GM12874 (cell line): ENCODE data around the gene MED6.

Experiments used
- TF ChIP-seq, protein P1 (sequence below): IDR thresholded peaks from 2 replicates; pipeline ENCODE4 v1.5.1; 2011; ENCODE audit warnings: low read depth, mild to moderate bottlenecking, control low read depth, low read length, moderate library complexity; ENCODE audit not compliant: insufficient read depth

MED6 gene, protein sequence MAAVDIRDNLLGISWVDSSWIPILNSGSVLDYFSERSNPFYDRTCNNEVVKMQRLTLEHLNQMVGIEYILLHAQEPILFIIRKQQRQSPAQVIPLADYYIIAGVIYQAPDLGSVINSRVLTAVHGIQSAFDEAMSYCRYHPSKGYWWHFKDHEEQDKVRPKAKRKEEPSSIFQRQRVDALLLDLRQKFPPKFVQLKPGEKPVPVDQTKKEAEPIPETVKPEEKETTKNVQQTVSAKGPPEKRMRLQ

DNA sequence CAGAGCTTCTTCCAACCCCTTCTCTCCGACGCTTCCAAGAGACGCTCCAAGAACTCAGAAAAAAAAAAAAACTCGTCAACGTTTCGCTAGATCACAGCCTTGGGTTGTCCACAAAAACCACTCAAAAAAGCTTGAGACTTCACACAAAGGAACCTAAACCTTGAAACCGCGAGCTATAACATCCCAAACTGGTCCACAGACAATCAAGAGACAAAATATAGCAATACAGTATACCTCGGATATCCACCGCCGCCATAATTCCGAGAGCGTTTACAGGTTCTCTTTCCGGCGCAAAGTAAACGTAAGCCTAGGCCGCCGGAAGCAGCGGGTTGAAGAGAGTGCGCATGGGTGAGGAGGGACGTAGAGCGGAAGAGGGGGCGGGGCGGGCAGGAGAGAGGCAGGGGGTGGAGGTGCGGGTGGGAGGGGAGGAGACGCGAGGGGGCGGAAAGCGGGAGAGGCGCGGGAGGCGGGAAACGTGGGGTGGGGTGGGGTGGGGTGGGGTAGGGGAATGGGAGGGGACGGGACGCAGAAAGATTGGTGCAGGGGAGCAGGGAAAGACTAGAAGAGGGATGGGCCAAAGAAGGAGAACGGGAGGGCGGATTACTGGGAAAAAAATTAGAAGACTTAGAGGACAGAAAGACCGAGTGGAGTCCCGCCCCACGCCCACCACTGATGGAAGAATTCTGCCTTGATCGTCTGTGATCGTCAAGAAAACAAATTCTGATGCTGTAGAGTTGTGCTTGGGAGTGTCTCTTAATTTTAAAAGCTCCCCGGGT is at the start of gene MED6:
MED6 (minus strand) TSS at position 274 of the 776 bp plus-strand sequence; CDS start at position 256, 18 bp downstream.
- TF ChIP-seq, protein P1, sequence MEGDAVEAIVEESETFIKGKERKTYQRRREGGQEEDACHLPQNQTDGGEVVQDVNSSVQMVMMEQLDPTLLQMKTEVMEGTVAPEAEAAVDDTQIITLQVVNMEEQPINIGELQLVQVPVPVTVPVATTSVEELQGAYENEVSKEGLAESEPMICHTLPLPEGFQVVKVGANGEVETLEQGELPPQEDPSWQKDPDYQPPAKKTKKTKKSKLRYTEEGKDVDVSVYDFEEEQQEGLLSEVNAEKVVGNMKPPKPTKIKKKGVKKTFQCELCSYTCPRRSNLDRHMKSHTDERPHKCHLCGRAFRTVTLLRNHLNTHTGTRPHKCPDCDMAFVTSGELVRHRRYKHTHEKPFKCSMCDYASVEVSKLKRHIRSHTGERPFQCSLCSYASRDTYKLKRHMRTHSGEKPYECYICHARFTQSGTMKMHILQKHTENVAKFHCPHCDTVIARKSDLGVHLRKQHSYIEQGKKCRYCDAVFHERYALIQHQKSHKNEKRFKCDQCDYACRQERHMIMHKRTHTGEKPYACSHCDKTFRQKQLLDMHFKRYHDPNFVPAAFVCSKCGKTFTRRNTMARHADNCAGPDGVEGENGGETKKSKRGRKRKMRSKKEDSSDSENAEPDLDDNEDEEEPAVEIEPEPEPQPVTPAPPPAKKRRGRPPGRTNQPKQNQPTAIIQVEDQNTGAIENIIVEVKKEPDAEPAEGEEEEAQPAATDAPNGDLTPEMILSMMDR: no peak

DNA sequence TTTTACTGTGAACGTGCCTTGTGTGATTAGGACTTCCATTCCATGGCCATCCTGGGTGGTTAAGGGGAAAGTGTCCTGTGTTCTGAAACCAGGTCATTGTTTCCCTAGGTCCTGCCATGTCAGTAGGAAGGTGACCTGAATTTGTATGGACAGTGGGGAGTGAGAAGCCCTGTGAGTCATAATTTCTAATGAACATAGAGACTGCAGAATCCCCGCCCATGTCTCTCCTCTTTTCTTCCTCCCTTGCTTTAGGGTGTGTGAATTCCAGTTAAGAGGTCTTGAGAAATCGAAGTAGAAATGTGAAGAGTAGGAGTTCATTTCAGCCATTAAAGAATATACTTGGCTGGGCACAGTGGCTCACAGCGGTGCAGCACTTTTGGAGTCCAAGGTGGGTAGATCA is 49.3 kb upstream of the MED6 start:
- TF ChIP-seq, protein P1: no peak

DNA sequence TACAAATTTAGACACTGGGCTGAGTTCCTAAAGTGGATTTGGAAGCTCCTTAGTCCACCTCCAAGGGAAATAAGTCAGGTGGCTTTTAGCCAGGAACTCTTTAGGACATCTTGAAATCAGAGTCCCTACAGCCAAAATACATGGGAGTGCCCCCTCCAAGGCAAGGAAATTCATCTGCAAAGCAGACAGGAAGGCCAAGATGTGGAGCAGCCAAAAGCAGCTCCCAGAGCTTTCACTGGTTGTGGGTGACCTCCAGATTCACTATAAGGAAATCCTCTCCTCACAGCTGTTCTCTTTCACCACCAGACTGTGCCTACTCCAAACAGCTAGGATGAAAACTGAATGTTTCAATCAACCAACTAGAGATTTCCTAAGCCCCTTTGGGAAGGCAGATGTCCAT is 47.9 kb upstream of the MED6 start:
- TF ChIP-seq, protein P1: no peak

DNA sequence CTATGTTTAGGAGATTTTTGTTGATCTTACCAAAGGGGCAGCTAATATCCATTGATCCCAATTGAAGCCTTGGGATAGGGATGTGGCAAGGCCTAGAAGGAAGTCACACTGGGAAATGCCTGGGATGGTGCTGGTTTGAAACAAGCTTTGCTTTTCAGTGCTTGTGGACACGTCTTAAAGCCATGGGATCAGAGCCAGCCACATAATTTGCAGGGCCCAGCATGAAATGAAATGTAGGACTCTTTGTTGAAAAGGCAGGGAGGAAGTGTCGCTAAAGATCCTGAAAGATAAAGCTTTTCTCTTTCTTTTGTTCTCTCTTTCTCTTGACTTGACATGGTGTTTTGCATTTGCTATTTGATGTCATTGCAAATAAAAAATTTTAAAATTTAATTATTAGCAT is 46.2 kb upstream of the MED6 start:
- TF ChIP-seq, protein P1: no peak

DNA sequence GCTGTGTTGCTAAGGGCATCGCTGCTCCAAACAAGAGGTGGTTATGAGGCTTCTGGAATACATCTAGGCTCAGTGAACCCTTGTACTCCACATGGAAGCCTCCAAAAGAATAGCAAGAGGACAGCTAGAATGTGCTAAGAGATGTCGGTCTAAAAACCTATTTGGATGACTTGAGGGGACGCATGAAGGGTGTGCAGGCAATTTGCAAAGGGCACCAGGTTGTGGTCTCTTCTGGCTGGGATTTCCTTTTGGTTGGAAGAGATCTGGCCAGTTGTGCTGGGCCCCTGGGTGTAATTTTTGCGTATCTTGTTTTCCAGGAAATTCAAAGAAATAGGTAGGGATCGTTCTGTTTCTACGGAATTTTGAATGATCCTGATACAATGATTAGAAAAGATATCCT is 45.4 kb upstream of the MED6 start:
- TF ChIP-seq, protein P1: no peak

DNA sequence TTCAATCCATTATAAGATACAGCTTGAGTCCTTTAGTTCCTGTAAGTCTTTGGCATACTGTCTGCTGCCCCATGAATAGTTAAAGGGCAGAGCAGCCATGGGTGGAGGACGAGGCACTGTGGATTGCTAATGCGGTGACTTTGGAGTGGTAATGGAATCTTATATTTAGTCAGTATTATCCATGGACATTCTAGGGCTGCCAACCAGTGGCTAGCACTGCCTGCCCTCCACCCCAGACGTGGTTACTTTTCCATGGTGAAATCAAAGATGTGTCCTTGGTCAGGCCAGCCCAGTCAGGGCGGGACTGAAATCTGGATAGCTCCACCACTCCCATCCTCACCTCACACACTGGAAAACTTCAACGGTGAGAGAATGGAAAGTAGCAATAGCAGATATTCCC is 43.5 kb upstream of the MED6 start:
- TF ChIP-seq, protein P1: no peak

DNA sequence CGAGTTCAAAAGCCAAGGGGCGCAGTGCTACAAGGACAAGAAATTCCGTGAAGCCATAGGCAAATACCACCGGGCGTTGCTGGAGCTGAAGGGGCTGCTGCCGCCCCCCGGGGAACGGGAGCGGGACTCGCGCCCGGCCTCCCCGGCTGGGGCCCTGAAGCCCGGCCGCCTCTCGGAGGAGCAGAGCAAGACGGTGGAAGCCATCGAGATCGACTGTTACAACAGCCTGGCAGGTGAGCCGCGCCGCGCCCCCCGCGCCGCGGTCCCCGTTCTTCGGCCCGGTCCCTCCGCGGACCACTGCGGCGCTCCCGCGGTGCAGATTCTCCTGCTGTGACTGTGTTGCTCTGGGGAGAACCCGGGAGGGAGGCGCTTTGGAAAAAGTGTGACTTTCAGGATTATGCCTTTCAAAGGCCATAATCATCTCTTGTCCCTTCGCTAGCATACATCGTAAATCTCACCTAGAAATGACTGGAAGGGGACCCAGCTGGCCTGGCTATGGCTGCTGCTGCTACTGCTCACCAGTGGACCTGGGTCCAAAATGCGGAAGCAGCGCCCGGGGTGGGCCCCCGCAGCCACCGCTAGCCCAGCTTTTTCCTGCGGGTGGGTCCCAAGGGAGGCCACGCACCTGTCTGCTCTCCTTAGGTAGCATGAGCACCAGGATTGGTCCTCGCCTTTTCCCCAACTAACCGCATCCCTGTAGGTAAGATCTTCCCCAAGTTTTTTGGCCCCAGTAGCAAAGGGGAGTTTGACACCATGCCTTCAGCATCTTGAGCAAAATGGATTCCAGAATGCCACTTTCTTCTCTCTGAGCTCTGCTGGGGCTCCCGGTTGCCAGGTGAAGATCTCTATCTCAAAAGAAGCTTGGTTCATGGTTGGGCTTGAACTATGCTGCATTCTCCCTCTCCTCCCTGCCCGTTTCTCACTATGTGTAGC is 42.1 kb upstream of the MED6 start:
- TF ChIP-seq, protein P1: no peak
